ENCODE results near the gene NRXN3. TPM values are rescaled to one million over a fixed set of nuclear protein-coding genes. Genes with fewer than 3 reads are reported as not detected.

NRXN3 gene
- total RNA-seq, 4 donors from 2014 or later = 0.19 to 1.4 (median 0.40) TPM

DNA sequence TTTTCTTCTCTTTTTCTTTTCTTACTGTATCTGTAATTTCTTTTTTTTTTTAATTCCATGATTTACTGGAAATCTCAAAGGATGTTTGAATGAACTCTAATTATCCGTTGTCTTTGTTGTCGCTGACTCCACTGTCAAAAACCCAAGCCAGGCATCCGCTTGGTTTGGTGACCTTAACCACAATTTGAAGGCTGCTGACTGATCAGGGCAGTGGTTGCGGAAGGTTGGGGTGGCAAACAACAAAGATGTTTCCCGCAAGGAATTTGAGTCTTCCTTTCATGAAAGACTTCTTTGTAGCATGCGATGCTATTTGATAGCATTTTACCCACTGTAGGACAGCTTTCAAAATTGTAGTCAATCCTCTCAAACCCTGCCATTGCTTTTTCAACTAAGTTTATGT is 1027.3 kb downstream of the NRXN3 start:
- TF ChIP-seq, protein P1, sequence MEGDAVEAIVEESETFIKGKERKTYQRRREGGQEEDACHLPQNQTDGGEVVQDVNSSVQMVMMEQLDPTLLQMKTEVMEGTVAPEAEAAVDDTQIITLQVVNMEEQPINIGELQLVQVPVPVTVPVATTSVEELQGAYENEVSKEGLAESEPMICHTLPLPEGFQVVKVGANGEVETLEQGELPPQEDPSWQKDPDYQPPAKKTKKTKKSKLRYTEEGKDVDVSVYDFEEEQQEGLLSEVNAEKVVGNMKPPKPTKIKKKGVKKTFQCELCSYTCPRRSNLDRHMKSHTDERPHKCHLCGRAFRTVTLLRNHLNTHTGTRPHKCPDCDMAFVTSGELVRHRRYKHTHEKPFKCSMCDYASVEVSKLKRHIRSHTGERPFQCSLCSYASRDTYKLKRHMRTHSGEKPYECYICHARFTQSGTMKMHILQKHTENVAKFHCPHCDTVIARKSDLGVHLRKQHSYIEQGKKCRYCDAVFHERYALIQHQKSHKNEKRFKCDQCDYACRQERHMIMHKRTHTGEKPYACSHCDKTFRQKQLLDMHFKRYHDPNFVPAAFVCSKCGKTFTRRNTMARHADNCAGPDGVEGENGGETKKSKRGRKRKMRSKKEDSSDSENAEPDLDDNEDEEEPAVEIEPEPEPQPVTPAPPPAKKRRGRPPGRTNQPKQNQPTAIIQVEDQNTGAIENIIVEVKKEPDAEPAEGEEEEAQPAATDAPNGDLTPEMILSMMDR (IDR thresholded peaks at IDR 0.05) = no peak
- no peak for DNase-seq (ENCODE audit: low spot score)
- ATAC-seq (ENCODE audit: low FRiP score) = no peak

DNA sequence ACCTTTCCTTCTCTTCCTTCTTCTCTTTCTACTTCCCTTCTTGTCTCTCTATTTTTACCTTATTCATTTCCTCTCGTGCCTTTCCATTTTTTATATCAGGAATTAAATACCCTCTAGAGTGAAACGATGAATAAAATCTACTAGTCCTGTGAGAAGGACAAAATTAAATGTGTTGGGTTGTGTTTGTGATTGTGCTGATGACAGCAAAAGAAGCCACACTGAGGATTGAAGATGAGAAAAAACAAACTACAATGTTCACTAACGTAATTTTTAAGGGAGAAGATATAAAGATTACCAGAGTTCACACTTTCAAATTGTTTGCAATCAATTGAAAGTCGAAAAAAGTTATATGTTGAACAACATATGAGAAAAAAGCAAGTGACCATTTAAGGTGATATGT is 1029.0 kb downstream of the NRXN3 start:
- no peak for ATAC-seq (ENCODE audit: low FRiP score)
- DNase-seq (ENCODE audit: low spot score) = no peak

DNA sequence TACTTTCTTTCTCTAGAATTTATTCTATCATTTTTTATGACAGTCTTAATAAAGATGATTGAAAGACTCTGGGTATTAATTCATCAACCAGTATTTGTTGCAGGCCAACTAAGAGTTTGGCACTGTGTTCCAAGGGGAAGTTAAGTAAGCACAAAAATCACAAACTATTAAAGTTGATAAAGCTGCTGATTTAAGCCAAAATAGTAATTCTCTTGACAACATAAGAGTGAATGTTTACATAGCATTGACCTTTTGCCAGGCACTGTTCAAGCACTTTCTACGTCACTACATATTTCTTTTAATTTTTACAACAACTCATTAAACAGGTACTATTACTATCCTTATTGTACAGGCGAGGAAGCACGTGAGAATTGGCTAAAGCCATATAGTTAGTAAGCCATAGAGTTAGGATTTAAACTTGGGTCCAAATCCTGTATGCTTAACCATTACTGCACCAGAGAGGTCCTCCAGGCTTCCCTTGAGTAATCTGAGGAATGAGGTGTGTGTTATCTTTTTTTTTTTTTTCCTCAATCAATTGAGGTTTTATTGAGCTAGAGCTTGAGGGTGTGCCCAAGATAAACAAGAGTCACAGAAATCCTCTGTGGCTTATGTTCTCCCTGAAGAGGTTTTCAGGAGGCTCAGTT is 1031.5 kb downstream of the NRXN3 start:
- TF ChIP-seq, protein P1 (IDR thresholded peaks at IDR 0.05) = no peak
- DNase-seq (ENCODE audit: low spot score) = no peak
- no peak for ATAC-seq (ENCODE audit: low FRiP score)

More for the DNA sequence above, 1029.0 kb downstream of the NRXN3 start:
- TF ChIP-seq, protein P1 (IDR thresholded peaks at IDR 0.05) = no peak

DNA sequence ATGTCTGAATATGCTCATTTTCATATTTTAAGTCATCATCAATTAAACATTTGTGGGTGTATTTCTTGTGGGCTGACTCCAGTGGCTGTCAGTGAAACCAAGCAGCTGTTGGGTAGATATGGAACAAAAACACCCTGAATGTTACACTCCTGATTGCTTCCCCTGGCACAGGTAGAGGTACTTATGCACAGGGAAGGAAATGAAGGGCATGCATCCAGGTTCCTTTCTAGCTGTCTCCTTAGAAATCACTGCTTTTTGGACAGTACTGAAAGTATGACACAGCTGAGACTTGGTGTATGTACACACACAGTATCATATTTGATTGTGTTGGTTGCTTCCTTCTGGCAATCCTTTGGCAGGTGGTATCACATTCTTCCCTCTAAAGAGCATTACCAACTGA is 1034.4 kb downstream of the NRXN3 start:
- DNase-seq (ENCODE audit: low spot score) (no peak), ATAC-seq (ENCODE audit: low FRiP score) (no peak)
- TF ChIP-seq, protein P1 (IDR thresholded peaks at IDR 0.05) = no peak

DNA sequence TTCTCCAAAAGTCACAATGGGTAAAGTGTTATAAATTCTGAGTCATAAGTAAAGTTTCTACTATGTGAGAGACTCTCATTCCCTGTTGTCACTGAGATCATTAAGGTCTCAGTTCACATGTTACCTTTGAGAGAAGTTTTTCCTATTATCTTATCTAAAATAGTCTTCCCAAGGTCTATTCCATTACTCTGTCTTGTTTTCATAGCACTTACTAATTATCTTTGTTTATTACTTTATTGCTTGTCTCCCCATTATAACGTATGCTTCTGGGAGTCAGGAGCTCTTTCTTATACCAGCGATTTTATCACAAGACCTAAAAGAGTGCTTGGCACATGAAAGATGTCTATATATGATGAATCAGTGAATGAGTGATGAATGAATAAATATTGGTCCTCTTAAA is 1039.2 kb downstream of the NRXN3 start:
- TF ChIP-seq, protein P1 (IDR thresholded peaks at IDR 0.05) = no peak
- DNase-seq (ENCODE audit: low spot score) = no peak
- ATAC-seq (ENCODE audit: low FRiP score) = no peak

DNA sequence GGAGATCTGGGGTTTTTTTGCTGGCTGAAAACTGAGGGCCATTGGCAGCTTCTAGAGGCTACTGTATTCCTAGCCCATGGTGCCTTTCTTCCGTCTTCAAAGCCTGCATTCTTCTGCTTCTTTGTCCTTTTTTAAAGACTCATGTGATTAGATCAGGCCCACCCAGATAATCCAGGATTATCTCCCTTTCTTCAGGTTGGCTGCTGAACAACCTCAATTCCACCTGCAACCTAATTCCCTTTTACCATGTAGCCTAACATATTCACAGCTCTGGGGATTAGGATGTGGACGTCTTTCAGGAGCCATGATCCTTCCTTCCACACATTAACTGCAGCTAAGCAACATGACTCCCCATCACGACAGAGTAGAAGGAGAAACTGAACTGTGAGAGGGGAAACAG is 1055.6 kb downstream of the NRXN3 start:
- ATAC-seq (ENCODE audit: low FRiP score) = no peak
- no peak for DNase-seq (ENCODE audit: low spot score)
- TF ChIP-seq, protein P1 (IDR thresholded peaks at IDR 0.05) = no peak

DNA sequence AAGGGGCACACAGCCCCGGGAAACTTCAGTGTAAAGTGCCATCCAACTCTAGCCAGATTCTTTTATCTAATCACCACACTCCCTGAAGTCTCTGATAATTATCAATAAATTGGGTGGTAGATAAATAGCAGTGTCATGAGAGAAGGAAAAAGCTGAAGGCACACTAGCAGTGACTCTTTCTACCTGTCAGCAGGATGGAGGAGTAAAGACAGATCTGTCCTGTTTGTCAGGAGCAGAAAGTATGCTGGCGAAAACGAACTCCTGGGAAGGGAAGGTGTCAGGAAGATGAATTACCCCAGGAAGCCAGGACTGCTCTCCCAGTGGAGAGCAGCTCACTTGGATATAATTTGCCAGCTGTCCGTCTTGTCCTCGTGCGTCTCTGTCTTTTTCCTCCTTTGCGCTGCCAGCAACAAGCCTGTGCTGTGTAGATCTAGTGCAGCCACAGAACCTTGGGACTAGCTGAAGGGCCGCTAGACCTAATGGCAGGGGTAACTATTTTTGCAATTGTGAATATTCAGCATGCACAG is 1059.3 kb downstream of the NRXN3 start:
- TF ChIP-seq, protein P1 (IDR thresholded peaks at IDR 0.05) = no peak
- DNase-seq (ENCODE audit: low spot score) (no peak), ATAC-seq (ENCODE audit: low FRiP score) (no peak)

Measured in omental fat pad (tissue), 4 donors.